ENCODE data around the gene BRI3BP.
"Not testable (repeated sequence)": the region's sequence is repeated elsewhere in the genome, so short reads cannot be mapped to it uniquely, and the experiment has no call there.

BRI3BP gene

DNA sequence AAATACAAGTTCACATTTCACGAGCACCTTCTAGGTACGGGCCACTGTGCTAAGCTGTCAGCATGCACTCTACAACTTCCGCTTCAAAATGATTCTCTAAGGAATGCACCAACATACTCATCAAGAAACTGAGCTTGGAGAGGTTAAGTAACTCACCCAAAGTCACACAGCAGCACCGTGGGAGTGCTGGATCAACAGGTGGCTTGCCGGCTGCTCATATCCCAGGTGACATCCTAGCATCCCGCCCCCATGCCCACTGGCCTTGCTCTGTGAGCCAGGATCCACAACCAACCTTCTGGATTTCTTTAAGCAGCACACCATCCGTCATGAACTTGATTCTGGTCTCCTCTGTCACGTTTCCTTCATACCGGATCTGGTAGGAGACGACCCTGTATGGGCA lies 21.2 kb upstream of the BRI3BP start:
- no peak for DNase-seq (ENCODE audit: low read depth)

GRCh38 chr12:124975276-124975675 lies 18.2 kb upstream of the BRI3BP start:
- no peak for DNase-seq (ENCODE audit: low read depth)

GRCh38 chr12:124976999-124977398 lies 16.4 kb upstream of the BRI3BP start:
- no peak for DNase-seq (ENCODE audit: low read depth)

DNA sequence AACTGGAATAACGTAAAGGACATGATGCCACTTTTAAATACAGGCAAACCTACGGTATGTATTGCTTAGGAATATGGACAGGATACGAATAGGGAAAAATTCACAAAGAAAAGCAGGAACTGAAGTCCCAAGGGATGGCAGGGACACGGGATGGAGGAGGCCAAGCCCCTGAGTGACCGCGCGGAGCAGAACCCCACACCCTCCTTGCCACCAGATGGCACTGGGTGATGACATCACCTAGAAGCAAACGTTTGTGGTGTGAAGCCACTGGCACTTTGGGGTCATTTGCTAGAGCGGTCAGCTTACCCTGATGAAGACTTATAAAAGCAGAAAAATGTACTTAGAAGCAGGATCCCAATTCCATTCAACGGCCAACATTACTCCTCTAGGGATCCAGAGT lies 13.9 kb upstream of the BRI3BP start:
- DNase-seq (ENCODE audit: low read depth): no peak

- DNase-seq (ENCODE audit: low read depth): no peak
These were observed 13.2 kb upstream of the BRI3BP start for GRCh38 chr12:124980098-124980892.

GRCh38 chr12:124986876-124987275 lies 6.6 kb upstream of the BRI3BP start:
- DNase-seq (ENCODE audit: low read depth): not testable (repeated sequence)

- DNase-seq (ENCODE audit: low read depth): peak; percentile 74
These were observed 395 bp upstream of the BRI3BP start for GRCh38 chr12:124992874-124993625.

DNA sequence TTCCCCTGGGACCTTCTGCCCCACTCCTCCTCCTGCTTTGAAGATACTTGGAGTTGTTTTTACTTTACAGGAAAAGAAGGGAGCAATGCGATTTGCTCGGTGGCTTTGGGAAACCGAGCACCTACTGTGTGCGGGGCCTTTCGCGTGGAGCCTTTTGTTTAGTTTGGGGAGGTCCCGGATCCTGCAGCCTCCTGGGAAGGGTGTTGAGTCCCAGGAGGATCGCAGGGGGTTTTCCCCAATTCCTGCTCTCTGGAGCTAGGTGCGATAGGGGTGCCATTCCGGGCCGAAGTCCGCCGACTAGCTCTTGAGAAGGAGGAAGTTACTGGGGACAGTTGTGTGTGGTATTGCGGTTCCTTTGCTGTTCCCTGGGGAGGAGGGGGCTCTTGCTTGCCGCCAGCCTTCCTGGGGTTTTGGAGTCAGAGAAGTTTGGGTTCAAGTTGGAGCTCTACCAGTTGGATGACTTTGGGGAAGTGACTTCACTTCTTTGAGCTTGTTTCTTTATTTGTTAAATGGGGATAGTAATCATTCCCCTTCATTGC lies 1.1 kb downstream of the BRI3BP start:
- DNase-seq (ENCODE audit: low read depth): no peak

DNA sequence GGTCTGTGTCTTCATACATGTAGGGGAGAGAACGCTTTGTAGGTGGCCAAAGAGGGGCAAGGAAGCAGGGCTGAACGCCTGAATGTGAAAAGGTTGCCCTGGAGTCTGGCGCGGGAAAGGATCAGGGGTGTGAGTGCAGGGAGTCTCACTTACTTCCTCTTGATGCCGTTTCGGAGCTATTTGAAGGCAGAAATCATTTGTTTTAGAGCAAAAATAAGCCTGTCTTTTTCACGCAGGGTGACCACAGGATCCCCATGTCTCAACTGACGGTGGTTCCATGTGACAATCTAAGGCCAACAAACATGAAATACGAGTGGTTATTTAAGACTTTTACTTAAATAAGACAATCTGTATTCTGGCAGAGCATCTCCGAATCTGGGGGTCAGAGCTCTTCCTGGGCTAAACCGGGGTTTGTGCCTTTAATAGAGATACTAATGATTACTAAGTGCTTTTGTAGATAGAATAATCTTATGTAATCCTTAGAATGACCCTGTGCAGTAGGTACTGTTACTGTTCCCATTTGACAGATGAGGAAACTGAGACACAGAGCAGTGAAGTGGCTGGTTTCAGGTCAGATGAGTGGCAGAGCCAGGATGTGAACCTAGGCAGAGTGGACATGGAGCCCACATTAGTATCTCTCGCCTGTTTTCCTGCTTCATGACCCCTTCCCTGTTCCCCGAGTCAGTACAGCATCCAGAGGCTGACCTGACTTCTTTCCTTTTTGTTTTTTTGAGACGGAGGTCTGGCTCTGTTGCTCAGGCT lies 1.9 kb downstream of the BRI3BP start:
- no peak for DNase-seq (ENCODE audit: low read depth)

DNA sequence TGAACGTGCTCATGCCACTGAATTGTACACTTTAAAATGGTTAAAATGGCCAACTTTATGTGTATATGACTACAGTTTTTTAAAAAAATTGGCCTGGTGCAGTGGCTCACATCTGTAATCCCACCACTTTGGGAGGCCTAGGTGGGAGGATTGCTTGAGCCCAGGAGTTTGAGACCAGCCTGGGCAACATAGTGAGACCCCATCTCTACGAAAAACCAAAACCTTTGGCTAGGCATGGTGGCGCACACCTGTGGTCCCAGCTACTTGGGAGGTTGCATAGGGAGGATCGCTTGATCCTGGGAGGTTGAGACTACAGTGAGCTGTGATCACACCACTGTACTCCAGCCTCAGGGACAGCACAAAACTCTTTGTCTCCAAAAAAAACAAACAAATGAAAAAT lies 5.3 kb downstream of the BRI3BP start:
- no peak for DNase-seq (ENCODE audit: low read depth)

DNA sequence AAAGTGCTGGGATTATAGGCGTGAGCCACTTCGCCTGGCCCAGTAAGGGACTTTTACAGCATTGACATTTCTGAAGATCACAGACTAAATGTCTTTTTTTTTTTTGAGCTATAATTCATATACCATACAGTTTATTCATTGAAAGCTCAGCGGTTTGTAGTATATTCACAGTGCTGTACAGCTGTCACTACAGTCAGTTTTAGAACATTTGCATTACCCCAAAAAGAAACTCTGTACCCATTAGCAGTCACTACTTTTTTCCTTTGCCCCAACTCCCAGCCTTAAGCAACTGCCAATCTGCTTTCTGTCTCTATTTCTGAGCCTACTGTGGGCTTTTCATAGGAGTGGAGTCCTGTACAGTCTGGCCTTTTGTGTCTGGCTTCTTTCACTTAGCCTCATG lies 8.2 kb downstream of the BRI3BP start:
- DNase-seq (ENCODE audit: low read depth): no peak

- no peak for DNase-seq (ENCODE audit: low read depth)
These were observed 9.6 kb downstream of the BRI3BP start for GRCh38 chr12:125003021-125003420.

- DNase-seq (ENCODE audit: low read depth): no peak
These were observed 11.2 kb downstream of the BRI3BP start for GRCh38 chr12:125004621-125005020.

- no peak for DNase-seq (ENCODE audit: low read depth)
These were observed 12.2 kb downstream of the BRI3BP start for GRCh38 chr12:125005652-125006051.

- DNase-seq (ENCODE audit: low read depth): no peak
These were observed 12.9 kb downstream of the BRI3BP start for GRCh38 chr12:125006365-125006764.

DNA sequence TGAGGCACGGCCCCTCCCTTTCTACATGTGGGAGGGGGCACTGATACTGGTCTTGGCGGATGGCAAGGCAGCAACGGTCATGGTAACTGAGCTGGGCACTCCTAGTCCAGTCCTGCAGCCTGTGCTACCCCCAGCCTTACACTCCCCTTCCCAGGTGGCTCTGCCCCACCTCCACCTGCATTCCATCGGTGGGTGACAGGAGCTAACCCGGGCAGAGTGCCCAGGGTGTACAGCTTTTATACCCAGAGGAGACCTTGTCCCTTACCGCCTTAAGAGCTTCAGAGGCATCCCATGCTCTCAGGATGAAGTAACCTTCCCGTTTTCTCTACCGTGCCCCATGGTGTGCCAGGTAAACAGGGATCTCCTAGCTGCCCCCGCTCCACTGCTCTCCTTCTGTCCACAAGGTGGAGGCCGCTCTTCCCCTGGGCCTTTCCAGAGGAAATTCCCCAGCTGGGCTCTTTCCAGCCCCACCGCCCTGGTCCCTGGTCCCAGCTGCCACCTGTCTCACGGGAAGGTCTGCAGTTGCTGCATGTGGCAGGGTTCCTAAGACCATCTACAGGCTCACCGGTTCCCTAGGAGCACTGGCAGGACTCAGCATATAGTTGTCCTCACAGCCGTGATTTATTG lies 20.5 kb downstream of the BRI3BP start:
- no peak for DNase-seq (ENCODE audit: low read depth)

DNA sequence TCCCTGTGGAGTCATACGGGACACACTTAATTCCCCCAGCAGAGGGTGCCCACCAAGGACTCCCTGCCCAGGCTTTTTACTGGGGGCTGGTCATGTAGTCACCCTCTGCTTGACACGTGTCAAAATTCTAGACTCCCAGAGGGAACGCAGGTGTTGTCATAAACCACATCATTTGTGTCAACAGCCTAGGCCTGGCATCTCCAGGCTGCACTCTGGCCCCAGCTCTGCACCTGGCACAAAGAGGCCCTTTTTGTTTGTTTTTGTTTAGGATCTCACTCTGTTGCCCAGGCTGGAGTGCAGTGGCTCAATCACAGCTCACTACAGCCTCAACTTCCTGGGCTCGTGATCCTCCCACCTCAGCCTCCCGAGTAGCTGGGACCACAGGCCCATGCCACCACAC lies 21.1 kb downstream of the BRI3BP start:
- no peak for DNase-seq (ENCODE audit: low read depth)

GRCh38 chr12:125015680-125016310 lies 22.4 kb downstream of the BRI3BP start:
- DNase-seq (ENCODE audit: low read depth): no peak

GRCh38 chr12:125017801-125018200 lies 24.4 kb downstream of the BRI3BP start:
- DNase-seq (ENCODE audit: low read depth): no peak

DNA sequence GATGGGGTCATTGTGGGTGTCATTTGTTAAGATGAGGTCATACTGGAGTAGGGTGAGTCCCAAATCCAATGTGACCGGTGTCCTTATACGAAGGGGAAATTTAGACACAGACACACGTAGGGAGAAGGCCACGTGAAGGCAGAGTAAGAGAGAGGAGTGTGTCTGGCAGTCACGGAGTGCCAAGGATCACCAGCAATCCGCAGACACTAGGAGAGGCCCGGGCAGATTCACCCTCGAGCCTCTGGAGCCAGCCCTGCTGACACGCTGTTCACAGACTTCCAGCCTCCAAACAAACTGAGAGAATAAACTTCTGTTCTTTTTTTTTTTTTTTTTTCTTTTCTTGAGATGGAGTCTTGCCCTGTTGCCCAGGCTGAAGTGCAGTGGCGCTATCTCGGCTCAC lies 24.9 kb downstream of the BRI3BP start:
- no peak for DNase-seq (ENCODE audit: low read depth)

GRCh38 chr12:125021096-125021495 lies 27.7 kb downstream of the BRI3BP start:
- DNase-seq (ENCODE audit: low read depth): no peak

- no peak for DNase-seq (ENCODE audit: low read depth)
These were observed 28.3 kb downstream of the BRI3BP start for GRCh38 chr12:125021771-125022170.

All from stimulated activated CD4-positive, alpha-beta T cell treated with anti-CD3 and anti-CD28 coated beads, Interleukin-2, amount 100 ng/mL, for 4 hours (primary cell).